AG09319 (cell line): ENCODE data around the gene RELL1.

ENCODE experiments used
- DNase-seq: peaks from one replicate; pipeline ENCODE4 v3.0.0-alpha.2; 2010; ENCODE audit warnings: low read depth; ENCODE audit errors: extremely low read depth
- TF ChIP-seq, protein P1 (sequence below): IDR thresholded peaks from 2 replicates; pipeline ENCODE4 v1.5.1; 2011; ENCODE audit warnings: low read depth, mild to moderate bottlenecking, inconsistent platforms, low read length, moderate library complexity

RELL1 gene

DNA sequence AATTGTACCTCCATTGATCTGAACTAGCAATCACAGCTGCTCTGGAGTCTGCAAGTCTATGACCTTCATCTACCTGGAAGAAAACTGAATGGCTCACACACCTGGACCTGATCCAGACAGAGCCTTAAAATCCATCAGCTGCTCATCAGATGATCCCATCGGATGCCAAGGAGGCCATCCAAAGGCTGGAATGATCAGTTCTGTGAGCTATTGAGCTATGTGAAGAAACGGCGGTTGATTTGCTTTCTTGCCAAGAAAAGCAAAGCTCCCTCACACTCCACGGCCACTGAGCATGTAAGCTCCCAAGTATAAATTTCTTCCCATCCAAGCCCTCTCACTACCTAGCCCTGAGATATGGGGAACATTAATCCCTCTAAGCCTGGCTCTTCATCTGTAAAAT lies 63.1 kb downstream of the RELL1 start:
- TF ChIP-seq, protein P1, sequence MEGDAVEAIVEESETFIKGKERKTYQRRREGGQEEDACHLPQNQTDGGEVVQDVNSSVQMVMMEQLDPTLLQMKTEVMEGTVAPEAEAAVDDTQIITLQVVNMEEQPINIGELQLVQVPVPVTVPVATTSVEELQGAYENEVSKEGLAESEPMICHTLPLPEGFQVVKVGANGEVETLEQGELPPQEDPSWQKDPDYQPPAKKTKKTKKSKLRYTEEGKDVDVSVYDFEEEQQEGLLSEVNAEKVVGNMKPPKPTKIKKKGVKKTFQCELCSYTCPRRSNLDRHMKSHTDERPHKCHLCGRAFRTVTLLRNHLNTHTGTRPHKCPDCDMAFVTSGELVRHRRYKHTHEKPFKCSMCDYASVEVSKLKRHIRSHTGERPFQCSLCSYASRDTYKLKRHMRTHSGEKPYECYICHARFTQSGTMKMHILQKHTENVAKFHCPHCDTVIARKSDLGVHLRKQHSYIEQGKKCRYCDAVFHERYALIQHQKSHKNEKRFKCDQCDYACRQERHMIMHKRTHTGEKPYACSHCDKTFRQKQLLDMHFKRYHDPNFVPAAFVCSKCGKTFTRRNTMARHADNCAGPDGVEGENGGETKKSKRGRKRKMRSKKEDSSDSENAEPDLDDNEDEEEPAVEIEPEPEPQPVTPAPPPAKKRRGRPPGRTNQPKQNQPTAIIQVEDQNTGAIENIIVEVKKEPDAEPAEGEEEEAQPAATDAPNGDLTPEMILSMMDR, result no peak
- DNase-seq, result no peak

DNA sequence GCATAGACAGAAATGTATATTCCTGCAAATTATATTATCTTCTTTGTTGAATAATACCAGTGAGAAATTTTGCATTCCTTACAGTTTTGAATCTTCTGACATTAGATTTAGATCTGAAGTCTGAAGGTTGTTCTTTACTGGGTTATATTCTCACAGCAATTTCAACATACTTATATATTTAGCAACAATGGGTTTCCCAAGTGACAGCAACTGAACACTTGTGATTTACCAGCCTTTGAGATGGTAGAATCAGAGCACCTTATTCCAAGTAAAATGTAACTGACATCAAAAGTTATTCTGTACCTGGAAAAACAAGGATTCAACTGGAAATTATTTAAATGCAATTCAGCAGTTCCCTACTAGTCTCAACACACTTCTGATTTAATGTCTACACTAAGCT lies 66.0 kb downstream of the RELL1 start:
- TF ChIP-seq, protein P1, result no peak
- no peak for DNase-seq

DNA sequence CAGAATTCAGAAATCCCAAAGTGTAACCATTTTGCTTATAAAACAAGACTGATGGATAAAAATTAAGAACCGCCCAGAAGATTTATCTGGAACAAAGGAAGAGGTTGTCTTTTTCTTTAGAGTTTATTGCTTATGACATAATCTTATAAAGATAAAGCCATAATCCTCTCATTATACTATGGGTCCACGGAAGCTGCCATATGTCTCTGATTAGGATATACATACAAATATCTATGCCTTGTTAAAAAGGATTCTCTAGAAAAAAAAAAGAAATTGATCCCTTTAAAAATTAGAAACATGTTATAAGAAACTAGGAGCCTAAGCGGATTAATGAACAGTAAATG lies 70.5 kb downstream of the RELL1 start:
- no peak for DNase-seq
- TF ChIP-seq, protein P1, result no peak

DNA sequence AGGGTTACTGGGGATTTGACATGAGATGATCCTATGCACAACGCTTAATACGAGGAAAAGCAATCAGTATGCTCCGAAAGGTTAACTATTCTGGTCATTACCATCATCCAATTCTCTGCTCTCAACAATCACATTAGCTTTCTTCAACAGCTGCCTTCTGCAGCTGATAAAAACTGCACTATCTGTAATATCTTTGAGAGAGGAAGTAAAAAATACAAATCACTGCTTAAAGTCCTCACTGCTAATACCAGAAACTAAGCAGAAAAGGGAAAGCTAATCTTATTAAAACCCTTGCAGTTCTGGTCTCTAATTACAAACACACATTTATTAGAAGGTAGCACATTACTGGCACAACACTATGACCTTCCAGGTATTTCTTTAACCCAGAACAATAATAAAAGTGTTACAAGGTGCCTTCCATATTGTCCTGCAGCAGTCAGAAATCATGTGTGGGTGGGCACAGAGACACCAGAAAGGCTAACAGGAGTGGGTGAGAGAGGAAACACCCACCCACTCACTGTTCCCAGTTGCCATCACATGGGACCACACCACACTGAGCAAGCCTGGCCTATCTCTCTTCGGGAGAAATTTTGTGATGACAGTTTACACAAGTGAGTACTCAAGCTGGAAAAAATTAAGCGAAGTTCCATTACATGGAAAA lies 71.0 kb downstream of the RELL1 start:
- TF ChIP-seq, protein P1, result no peak
- DNase-seq, result no peak

DNA sequence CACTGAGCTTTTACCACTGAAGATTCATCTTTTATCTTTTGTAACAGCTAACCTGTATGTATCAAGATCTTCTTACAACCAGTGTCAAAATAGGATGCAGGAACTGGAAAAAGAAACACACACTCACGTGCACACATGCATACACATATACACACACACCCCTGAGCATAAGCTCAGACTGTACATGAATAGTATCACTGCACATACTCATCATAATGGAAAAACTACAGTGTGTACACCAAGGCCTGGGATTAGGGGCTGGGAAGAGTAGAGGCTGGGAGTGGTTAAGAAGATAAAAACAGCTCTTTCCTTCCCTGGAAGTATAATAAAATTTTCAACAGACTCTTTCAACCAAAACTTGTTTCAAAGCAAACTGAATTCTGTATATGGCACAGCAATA lies 73.4 kb downstream of the RELL1 start:
- TF ChIP-seq, protein P1, result no peak
- DNase-seq, result no peak

DNA sequence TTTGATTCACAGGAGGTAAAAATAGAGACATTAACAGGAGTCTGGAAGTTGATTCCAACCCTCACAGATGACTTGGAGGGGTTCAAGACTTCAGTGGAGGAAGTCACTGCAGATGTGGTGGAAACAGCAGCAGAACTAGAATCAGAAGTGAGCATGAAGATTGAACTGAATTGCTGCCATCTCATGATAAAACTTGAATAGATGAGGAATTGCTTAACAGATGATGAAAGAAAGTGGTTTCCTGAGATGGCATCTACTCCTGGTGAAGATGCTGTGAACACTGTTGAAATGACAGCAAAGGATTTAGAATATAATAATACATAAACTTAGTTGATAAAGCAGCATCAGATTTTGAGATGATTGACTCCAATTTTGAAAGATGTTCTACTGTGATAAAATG lies 76.5 kb downstream of the RELL1 start:
- DNase-seq, result no peak

DNA sequence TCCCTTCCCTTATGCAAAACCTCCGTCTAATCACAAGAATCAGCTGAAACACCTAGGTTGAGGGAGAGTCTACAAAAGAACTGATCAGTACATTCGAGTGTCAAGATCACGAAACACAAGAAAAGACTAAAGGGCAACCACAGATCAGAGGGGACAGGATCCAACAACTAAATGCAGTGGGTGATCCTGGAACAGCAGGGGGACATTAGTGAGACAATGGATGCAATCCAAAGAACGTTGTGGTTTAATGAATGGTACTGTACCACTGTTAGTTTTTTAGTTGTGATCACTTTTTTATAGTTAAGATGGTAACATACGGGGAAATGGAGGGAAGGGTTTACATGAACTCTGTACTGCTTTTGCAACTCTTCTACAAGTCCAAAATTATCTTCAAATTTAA lies 79.2 kb downstream of the RELL1 start:
- no peak for DNase-seq
- TF ChIP-seq, protein P1, result no peak

More for the DNA sequence above, 76.5 kb downstream of the RELL1 start:
- TF ChIP-seq, protein P1, result no peak
